Endometrial microvascular endothelial cells (primary cell): ENCODE measurements around the gene ACTN2. TPM values are rescaled to one million over a fixed set of nuclear protein-coding genes. Genes with fewer than 3 reads are reported as not detected.

ENCODE experiments used
- in situ Hi-C: cut with HindIII; loops from 2 replicates; pipeline ENCODE4 v1.10.0; 2017; ENCODE audit warnings: low sequenced_read_pairs, low pct_unique_long_range_greater_than_20kb; ENCODE audit errors: inconsistent ontology term
- total RNA-seq: library from RNA; depleted of rRNA; stranded (reverse); fragments of >200 nt; gene quantifications from one replicate; pipeline ENCODE4 v1.2.3, GENCODE V29; 2015; ENCODE audit errors: inconsistent ontology term

The ACTN2 gene
- total RNA-seq, 1 donor from 2014 or later, result not detected

DNA sequence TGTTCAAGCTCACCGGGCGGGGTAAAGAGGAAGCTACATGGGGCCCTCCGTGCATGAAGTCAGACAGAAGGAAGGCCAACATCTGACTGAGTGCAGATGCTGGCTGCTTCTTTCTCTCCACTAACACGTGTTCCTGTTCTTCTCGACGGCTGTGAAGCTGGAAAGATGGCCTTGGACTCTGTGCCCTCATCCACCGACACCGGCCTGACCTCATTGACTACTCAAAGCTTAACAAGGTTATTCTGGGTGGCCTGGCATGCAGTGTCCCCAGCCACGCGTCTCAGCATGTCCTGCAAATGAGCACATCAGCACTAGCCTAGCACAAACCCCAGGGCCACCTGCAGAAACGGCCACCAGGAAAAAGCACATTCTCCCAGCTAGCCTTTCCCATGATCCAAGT lies 41.2 kb downstream of the ACTN2 start:
- in situ Hi-C loops, result no loop called here

DNA sequence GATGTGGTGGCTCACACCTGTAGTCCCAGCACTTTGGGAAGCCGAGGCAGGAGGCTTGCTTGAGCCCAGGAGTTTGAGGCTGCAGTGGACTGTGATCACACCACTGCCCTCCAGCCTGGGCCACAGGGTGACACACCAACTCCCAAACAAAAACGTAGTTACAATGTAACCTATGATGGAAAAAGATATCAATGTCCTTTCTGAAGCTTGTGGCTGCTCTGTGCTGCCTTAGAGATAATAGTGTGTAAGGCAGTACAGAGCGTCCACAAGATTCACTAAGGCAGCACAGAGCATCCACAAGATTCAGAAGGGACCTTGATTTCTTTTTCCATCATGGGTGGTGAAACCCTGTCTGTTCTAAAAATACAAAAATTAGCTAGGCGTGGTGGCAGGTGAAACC lies 42.5 kb downstream of the ACTN2 start:
- in situ Hi-C loops, result no loop called here

GRCh38 chr1:236733653-236734052 lies 47.4 kb downstream of the ACTN2 start:
- in situ Hi-C loops, result no loop called here

DNA sequence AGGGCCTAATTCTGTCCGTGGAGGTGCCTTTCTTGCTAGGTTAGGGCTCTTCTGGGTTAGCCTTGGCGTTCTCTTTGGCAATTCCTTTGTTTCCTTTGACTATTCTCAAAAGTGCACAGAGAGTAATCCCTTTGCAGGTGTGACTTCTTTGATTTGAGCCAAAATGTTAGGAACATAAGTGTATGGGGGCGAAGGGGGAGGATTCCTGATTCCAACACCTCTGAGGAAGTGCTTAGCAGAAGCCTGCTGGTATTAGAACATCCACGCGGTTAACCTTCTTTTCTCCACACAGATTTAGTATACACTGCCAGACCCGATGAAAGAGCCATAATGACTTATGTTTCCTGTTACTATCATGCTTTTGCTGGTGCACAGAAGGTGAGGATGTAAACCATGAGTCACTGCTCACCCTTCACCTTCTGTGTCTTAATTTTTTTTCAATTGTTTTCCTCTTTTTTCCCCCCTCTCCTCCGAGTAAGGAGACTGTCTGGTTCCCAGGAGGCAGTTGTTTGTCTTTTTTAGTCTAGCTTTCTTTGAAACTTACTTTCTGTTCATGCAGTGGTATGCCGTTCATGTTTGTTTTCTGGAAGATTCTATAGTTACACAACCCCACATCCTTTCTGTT lies 48.0 kb downstream of the ACTN2 start:
- in situ Hi-C loops, result no loop called here

DNA sequence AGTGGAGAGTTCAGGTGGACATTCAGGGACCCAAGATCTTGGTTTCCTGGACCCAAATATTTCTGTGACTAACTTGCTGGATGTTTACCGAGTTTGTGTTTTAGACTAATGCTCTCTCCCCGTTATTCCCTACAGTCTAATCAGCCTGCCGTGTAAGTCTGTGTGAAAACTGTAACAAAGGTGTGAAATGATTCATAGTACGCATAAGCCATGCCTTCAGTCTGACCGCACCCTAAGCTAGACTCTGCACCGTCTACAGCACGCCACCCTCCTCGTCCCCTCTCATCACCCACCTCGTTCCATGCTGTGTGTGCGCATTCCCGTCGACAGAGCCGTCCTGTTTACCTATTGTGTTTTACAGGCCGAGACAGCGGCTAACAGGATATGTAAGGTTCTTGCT lies 50.5 kb downstream of the ACTN2 start:
- in situ Hi-C loops, result no loop called here

GRCh38 chr1:236741753-236742152 lies 55.5 kb downstream of the ACTN2 start:
- in situ Hi-C loops, result no loop called here

DNA sequence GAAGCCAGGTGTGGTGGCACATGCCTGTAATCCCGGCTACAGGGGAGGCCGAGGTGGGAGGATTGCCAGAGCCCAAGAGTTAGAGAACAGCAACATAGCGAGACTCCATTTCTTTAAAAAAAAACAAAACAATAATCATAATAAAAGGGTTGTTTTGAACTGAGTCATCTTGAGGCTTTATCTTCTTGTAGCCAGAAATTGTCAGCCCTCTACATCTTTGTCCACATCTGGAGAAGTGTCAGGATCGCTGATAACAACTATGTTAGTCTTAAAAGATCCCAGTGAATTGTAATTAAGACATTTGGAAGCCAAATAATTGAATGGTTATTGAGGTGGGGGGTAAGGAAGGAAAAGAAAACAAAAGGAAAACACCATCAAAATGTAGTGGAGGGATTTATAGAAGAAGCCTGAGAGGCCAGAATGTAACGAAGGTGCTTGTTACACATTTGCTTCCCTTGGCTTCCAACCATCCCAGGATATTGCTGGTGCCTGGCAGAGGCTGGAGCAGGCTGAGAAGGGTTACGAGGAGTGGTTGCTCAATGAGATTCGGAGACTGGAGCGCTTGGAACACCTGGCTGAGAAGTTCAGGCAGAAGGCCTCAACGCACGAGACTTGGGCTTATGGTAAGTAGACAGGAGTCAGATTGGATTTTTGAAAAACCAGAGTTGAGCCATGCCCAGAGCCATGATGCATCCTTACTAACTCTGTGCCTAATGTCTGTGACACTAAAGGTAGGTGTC lies 56.3 kb downstream of the ACTN2 start:
- in situ Hi-C loops, result no loop called here

DNA sequence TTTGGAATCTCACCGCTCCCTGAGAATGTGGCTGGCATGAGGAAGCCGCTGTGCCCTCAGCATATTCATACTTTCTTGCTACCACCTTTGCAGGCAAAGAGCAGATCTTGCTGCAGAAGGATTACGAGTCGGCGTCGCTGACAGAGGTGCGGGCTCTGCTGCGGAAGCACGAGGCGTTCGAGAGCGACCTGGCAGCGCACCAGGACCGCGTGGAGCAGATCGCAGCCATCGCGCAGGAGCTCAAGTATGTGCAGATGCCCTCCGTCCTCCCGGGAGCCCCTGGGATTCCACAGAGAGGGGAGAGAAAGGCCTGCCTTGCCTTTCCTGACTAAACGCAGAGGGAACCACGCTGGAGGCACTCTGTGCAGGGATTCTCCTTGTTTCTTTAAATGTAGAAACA lies 58.2 kb downstream of the ACTN2 start:
- in situ Hi-C loops, result no loop called here

DNA sequence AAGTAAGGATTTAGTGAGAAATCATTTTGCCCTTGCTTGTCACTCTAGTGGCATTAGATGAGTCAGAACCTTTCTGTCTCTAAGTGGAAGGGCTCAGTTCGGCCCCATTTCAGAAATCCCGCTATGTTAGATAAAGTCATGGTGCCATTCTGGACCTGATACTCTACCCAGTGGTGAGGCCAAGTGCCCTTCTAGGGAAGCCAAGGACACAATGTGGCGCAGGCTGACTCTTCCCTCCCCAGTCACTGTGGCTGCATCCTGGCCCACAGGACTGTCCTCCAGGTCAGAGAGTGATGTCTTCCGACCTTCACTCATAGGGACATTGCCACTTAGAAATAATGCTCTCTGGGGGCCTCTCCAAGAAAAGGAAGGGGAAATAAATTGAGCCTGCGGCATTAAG lies 60.5 kb downstream of the ACTN2 start:
- in situ Hi-C loops, result no loop called here

DNA sequence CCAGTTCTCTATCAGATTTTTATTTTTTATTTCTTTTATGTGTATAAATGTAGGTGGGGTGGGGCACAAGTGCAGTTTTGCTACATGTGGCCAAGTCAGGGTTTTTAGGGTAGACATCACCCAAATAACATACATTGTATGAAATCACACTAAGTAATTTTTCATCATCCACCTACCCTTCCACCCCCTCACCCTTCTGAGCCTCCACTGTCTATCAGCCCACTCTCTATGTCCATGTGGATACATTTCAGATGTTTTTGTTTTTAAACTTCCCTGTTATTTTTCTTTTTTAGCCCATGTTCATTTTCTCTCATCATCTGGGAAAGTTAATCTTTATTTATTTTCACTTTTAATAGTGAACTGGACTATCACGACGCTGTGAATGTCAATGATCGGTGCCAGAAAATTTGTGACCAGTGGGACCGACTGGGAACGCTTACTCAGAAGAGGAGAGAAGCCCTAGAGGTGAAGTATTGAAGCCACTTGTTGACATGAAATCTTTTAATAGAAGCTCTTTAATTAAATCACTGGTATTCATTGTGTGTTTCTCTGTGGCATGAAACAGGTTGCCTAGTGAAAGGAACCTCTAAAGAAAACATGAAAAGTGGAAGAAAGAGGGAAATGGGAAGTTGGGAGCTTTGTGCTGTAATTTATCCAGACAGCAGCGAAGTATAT lies 61.1 kb downstream of the ACTN2 start:
- in situ Hi-C loops, result no loop called here

GRCh38 chr1:236748268-236748870 lies 62.1 kb downstream of the ACTN2 start:
- in situ Hi-C loops, result no loop called here

- in situ Hi-C loops, result no loop called here
Observed at GRCh38 chr1:236750928-236751327, 64.6 kb downstream of the ACTN2 start.

- in situ Hi-C loops, result no loop called here
Observed at GRCh38 chr1:236751385-236751784, 65.1 kb downstream of the ACTN2 start.

- in situ Hi-C loops, result no loop called here
Observed at GRCh38 chr1:236751935-236752334, 65.6 kb downstream of the ACTN2 start.

GRCh38 chr1:236753516-236753915 lies 67.2 kb downstream of the ACTN2 start:
- in situ Hi-C loops, result no loop called here

DNA sequence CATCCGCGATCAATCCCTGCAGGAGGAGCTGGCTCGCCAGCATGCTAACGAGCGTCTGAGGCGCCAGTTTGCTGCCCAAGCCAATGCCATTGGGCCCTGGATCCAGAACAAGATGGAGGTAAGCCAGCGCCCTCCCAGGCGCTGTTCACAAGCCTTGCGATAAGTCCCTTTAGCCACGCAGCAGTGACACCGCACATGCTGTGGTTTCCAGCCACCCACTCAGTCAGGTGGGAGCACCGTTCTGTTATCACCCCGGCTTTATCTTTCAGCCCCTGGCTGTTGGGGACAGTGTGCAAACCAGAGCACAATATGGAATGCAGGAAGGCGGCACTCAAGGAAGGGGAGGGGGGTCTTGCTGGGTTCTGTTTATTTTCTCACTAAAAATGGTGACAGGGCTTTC lies 67.7 kb downstream of the ACTN2 start:
- in situ Hi-C loops, result no loop called here

DNA sequence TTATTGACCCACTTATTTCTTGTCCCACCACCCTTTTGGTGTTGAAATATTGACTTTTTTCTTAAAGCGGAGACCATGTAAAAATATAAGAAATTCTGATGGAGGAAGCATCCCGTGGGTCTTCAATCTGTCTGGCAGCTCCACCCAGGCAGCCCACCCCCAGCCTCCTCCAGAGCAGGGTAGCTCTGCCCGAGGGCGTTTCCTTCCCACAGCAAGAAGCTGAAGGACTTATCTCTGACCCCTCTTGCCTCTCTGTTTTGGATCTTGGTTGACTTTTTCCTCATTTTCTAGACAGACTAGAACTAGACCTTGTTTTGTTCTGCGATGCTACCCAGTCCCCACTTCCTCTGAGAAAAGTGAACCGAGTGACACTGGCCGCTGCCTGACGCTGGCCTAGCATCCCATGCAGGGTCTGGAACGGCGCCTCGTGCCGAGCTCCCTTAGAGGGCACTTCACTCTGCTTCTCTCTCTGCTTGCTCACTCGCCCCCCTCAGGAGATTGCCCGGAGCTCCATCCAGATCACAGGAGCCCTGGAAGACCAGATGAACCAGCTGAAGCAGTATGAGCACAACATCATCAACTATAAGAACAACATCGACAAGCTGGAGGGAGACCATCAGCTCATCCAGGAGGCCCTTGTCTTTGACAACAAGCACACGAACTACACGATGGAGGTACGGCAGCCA lies 68.4 kb downstream of the ACTN2 start:
- in situ Hi-C loops, result no loop called here

DNA sequence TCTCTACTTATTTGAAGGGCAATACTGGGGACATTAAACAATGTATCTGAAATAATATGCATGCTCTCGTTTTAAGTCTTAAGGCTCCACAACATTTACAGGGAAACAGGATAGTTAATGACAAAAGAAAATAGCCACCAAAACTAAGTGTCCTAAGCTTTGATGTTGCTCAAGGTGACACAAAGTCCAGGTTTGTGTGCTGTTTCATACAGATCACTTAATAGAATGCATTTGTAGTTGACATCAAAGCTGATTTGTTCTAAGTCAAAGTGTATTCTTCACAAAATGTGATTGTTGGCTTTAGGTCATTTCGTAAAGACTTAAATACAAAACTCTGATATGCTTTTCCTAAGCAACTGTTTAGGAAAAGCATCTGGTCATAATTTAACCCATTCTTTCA lies 71.3 kb downstream of the ACTN2 start:
- in situ Hi-C loops, result no loop called here

DNA sequence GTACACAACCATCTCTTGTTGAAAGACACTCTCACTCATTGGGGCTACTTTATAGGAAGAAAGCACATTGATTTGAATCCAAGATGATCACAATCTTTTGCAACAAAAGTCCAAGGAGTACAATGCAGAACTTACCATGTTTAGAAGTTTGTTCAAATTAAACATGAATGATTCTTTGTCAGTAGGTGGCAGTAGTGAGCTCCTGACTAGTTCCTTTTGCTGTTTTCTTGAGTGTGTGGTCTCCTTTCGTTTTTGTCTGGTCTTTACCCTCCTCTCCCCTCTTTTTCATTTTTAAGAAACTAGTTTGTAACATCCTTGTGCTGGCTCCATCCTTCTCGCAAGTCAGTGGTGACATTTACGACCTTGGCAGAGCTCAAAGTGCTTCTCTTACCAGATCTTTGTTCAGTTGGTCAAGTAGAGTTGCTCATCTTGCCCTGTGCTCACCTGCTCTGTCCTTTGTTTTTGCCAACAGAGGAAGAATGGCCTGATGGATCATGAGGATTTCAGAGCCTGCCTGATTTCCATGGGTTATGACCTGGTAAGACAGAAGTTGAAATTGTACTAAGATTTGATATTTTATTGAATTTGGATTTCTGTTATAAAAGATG lies 73.1 kb downstream of the ACTN2 start:
- in situ Hi-C loops, result no loop called here
